ENCODE data around the gene CAMK2D.

GRCh38 chr4:113634081-113634969 lies 127.2 kb downstream of the CAMK2D start:
- no peak for TF ChIP-seq POLR2A (IDR thresholded peaks at IDR 0.05; ENCODE audit: low read length)
- no peak for TF ChIP-seq GATA1 (IDR thresholded peaks at IDR 0.05; ENCODE audit: low read depth, low read length)

All from erythroblast (primary cell).